Esophagus squamous epithelium (tissue), 4 donors: ENCODE results near the gene ODC1.

Experiments
- POLR2A ChIP-seq, 4 donors: fragments of 450-650 bp; IDR thresholded peaks; one replicate each; pipeline ENCODE4 v1.6.1; 2017; ENCODE audit warnings: antibody characterized with exemption in 4 of 4, mild to moderate bottlenecking in 4 of 4, moderate library complexity in 3 of 4
- TF ChIP-seq, protein P1 (sequence below), 6 experiments: fragments of 450-650 bp in 4 of 6; fragments of 200-600 bp in 2 of 6; sonication (generic) in 2 of 6; IDR thresholded peaks; one replicate each; pipeline ENCODE4 v1.5.1; 2016 to 2019; ENCODE audit warnings: antibody characterized with exemption in 6 of 6, mild to moderate bottlenecking in 4 of 6, moderate library complexity in 4 of 6

- TF ChIP-seq, protein P1, sequence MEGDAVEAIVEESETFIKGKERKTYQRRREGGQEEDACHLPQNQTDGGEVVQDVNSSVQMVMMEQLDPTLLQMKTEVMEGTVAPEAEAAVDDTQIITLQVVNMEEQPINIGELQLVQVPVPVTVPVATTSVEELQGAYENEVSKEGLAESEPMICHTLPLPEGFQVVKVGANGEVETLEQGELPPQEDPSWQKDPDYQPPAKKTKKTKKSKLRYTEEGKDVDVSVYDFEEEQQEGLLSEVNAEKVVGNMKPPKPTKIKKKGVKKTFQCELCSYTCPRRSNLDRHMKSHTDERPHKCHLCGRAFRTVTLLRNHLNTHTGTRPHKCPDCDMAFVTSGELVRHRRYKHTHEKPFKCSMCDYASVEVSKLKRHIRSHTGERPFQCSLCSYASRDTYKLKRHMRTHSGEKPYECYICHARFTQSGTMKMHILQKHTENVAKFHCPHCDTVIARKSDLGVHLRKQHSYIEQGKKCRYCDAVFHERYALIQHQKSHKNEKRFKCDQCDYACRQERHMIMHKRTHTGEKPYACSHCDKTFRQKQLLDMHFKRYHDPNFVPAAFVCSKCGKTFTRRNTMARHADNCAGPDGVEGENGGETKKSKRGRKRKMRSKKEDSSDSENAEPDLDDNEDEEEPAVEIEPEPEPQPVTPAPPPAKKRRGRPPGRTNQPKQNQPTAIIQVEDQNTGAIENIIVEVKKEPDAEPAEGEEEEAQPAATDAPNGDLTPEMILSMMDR (IDR thresholded peaks at IDR 0.05), result no peak
- no peak for TF ChIP-seq POLR2A (IDR thresholded peaks at IDR 0.05)
Observed at GRCh38 chr2:10393640-10393982, 54.5 kb downstream of the ODC1 start.
